ENCODE measurements around the gene LINGO4. TPM values are rescaled to one million over a fixed set of nuclear protein-coding genes. Genes with fewer than 3 reads are reported as not detected.

LINGO4 gene
- total RNA-seq, 1 donor from 2014 or later, result not detected

- H3K4me1 Mint-ChIP-seq (ENCODE audit: low read depth), result peaks cover 11% of the 10 kb centered on the region
- no peak for DNase-seq (ENCODE audit: low spot score)
- peaks cover 16% of the 10 kb centered on the region for H3K27me3 Mint-ChIP-seq (ENCODE audit: low read depth)
- no peak for TF ChIP-seq CTCF (IDR thresholded peaks at IDR 0.05)
- no peak overlapping the region for H3K27ac Mint-ChIP-seq (ENCODE audit: unreplicated experiment)
- H3K4me3 Mint-ChIP-seq (ENCODE audit: unreplicated experiment), result no peak overlapping the region
- no peaks in the 10 kb centered on the region for H3K36me3 Mint-ChIP-seq (ENCODE audit: low read depth)
- H3K9me3 Mint-ChIP-seq (ENCODE audit: low read depth), result no peaks in the 10 kb centered on the region
Measured at GRCh38 chr1:151851886-151852285, 46.7 kb upstream of the LINGO4 start.

GRCh38 chr1:151849871-151850270, 44.7 kb upstream of the LINGO4 start:
- no peaks in the 10 kb centered on the region for H3K9me3 Mint-ChIP-seq (ENCODE audit: low read depth)
- peaks cover 7% of the 10 kb centered on the region for H3K4me1 Mint-ChIP-seq (ENCODE audit: low read depth)
- TF ChIP-seq CTCF (IDR thresholded peaks at IDR 0.05), result no peak
- H3K27ac Mint-ChIP-seq (ENCODE audit: unreplicated experiment), result no peak overlapping the region
- no peak overlapping the region for H3K4me3 Mint-ChIP-seq (ENCODE audit: unreplicated experiment)
- no peaks in the 10 kb centered on the region for H3K36me3 Mint-ChIP-seq (ENCODE audit: low read depth)
- DNase-seq (ENCODE audit: low spot score), result no peak
- peaks cover 16% of the 10 kb centered on the region for H3K27me3 Mint-ChIP-seq (ENCODE audit: low read depth)

GRCh38 chr1:151849126-151849525, 43.9 kb upstream of the LINGO4 start:
- H3K27ac Mint-ChIP-seq (ENCODE audit: unreplicated experiment), result no peak overlapping the region
- no peak for DNase-seq (ENCODE audit: low spot score)
- peaks cover 7% of the 10 kb centered on the region for H3K4me1 Mint-ChIP-seq (ENCODE audit: low read depth)
- TF ChIP-seq CTCF (IDR thresholded peaks at IDR 0.05), result no peak
- no peaks in the 10 kb centered on the region for H3K9me3 Mint-ChIP-seq (ENCODE audit: low read depth)
- H3K4me3 Mint-ChIP-seq (ENCODE audit: unreplicated experiment), result no peak overlapping the region
- peaks cover 20% of the 10 kb centered on the region for H3K27me3 Mint-ChIP-seq (ENCODE audit: low read depth)
- H3K36me3 Mint-ChIP-seq (ENCODE audit: low read depth), result peaks cover 3% of the 10 kb centered on the region

GRCh38 chr1:151847867-151848596, 42.8 kb upstream of the LINGO4 start:
- TF ChIP-seq CTCF (IDR thresholded peaks at IDR 0.05), result no peak
- no peak for DNase-seq (ENCODE audit: low spot score)
- Mint-ChIP-seq H3K27me3 (ENCODE audit: low read depth) (peaks cover 21% of the 10 kb centered on the region), H3K27ac (ENCODE audit: unreplicated experiment) (no peak overlapping the region), H3K4me3 (ENCODE audit: unreplicated experiment) (no peak overlapping the region), H3K36me3 (ENCODE audit: low read depth) (peaks cover 3% of the 10 kb centered on the region), H3K9me3 (ENCODE audit: low read depth) (no peaks in the 10 kb centered on the region), H3K4me1 (ENCODE audit: low read depth) (peaks cover 7% of the 10 kb centered on the region)

GRCh38 chr1:151846686-151847237, 41.5 kb upstream of the LINGO4 start:
- Mint-ChIP-seq H3K4me1 (ENCODE audit: low read depth) (peaks cover 7% of the 10 kb centered on the region), H3K9me3 (ENCODE audit: low read depth) (no peaks in the 10 kb centered on the region), H3K27ac (ENCODE audit: unreplicated experiment) (no peak overlapping the region), H3K36me3 (ENCODE audit: low read depth) (peaks cover 3% of the 10 kb centered on the region), H3K27me3 (ENCODE audit: low read depth) (peaks cover 16% of the 10 kb centered on the region), H3K4me3 (ENCODE audit: unreplicated experiment) (no peak overlapping the region)
- DNase-seq (ENCODE audit: low spot score), result no peak
- no peak for TF ChIP-seq CTCF (IDR thresholded peaks at IDR 0.05)

Data from chondrocyte (in vitro differentiated cells).